SU-DHL-6 (cell line): ENCODE results near the gene THTPA.

Source experiments
- H2AFZ ChIP-seq: fragments of 200-600 bp; sonication (generic); 2 replicates; pipeline ENCODE4 v1.6.1; 2014; ENCODE audit warnings: low read depth, mild to moderate bottlenecking, moderate library complexity, mixed read lengths, antibody characterized with exemption, low read length; ENCODE audit not compliant: severe bottlenecking
- H3F3A ChIP-seq: fragments of 200-600 bp; shearing (Covaris generic); 2 replicates; pipeline ENCODE4 v1.6.0; 2016; ENCODE audit warnings: antibody characterized with exemption, mild to moderate bottlenecking; ENCODE audit not compliant: insufficient read depth
- H3K27ac ChIP-seq: fragments of 200-600 bp; sonication (generic); 2 replicates; pipeline ENCODE4 v1.5.1; 2016; ENCODE audit warnings: low read depth, mild to moderate bottlenecking, low read length, moderate library complexity, mixed read lengths
- H3K27me3 ChIP-seq: fragments of 200-600 bp; sonication (generic), shearing (Covaris generic); 2 replicates; pipeline ENCODE4 v1.6.0; 2014; ENCODE audit warnings: mild to moderate bottlenecking, low read length
- H3K36me3 ChIP-seq: fragments of 200-600 bp; sonication (generic); 2 replicates; pipeline ENCODE4 v1.6.1; 2014; ENCODE audit warnings: mild to moderate bottlenecking, low read length, mixed read lengths
- H3K4me2 ChIP-seq: fragments of 300-600, 200-600 bp; shearing (Covaris generic), sonication (generic); 2 replicates; pipeline ENCODE4 v1.6.0; 2014; ENCODE audit warnings: low read length, low read depth, mild to moderate bottlenecking; ENCODE audit not compliant: poor library complexity, severe bottlenecking
- H3K4me3 ChIP-seq: fragments of 200-600 bp; sonication (generic); 2 replicates; pipeline ENCODE4 v1.5.1; 2014; ENCODE audit warnings: antibody characterized with exemption, low read length, mild to moderate bottlenecking, mixed read lengths; ENCODE audit not compliant: insufficient read depth, poor library complexity, severe bottlenecking
- H3K79me2 ChIP-seq: fragments of 200-600 bp; sonication (generic); 2 replicates; pipeline ENCODE4 v1.6.1; 2014; ENCODE audit warnings: mild to moderate bottlenecking, low read length, moderate library complexity; ENCODE audit not compliant: insufficient read depth
- H3K9ac ChIP-seq: fragments of 200-600 bp; sonication (generic); 2 replicates; pipeline ENCODE4 v1.7.0; 2014; ENCODE audit warnings: mild to moderate bottlenecking, low read length
- H3K9me2 ChIP-seq: fragments of 200-600 bp; sonication (generic); replicated peaks from 2 replicates; pipeline ENCODE4 v1.6.1; 2014; ENCODE audit warnings: low read length; ENCODE audit not compliant: insufficient read depth
- H3K9me3 ChIP-seq: fragments of 200-600 bp; sonication (generic); 2 replicates; pipeline ENCODE4 v1.6.1; 2014; ENCODE audit warnings: low read length, mixed read lengths; ENCODE audit not compliant: insufficient read depth
- H4K20me1 ChIP-seq: fragments of 200-600 bp; sonication (generic); 2 replicates; pipeline ENCODE4 v1.6.1; 2014; ENCODE audit warnings: low read depth, mild to moderate bottlenecking, antibody characterized with exemption, low read length, moderate library complexity, mixed read lengths
- CTCF ChIP-seq: fragments of 200-600 bp; sonication (generic); IDR thresholded peaks from one replicate; pipeline ENCODE4 v1.5.1; 2017; ENCODE audit warnings: antibody characterized with exemption, mild to moderate bottlenecking, low read length, moderate library complexity; ENCODE audit not compliant: insufficient read depth, poor library complexity, severe bottlenecking
- EZH2phosphoT487 ChIP-seq: fragments of 200-600 bp; sonication (generic), shearing (Covaris generic); conservative IDR thresholded peaks from 2 replicates; pipeline ENCODE4 v1.6.1; 2018; ENCODE audit warnings: mild to moderate bottlenecking, antibody characterized with exemption, low read length, moderate library complexity, mixed read lengths

The THTPA gene

GRCh38 chr14:23550812-23551265 is 5.2 kb upstream of the THTPA start:
- Histone ChIP-seq H3K79me2 (no peaks in the 10 kb centered on the region), H3K4me3 (peak overlapping the region; percentile 51), H3K36me3 (no peaks in the 10 kb centered on the region), H4K20me1 (no peaks in the 10 kb centered on the region), H3K9ac (peak overlapping the region; percentile 56), H3K27me3 (no peaks in the 10 kb centered on the region), H3K9me3 (no peaks in the 10 kb centered on the region), H3K4me2 (peak overlapping the region; percentile 86), H3K9me2 (no peaks in the 10 kb centered on the region), H3F3A (no peaks in the 10 kb centered on the region), H3K27ac (no peak overlapping the region), H2AFZ (peak overlapping the region; percentile 97)
- TF ChIP-seq CTCF (no peak), EZH2phosphoT487 (no peak)

- no peaks in the 10 kb centered on the region for H3K9me3 ChIP-seq
- H3K9ac ChIP-seq: peak within 1 kb of the TSS; percentile 56
- peak within 1 kb of the TSS; percentile 86 for H3K4me2 ChIP-seq
- H2AFZ ChIP-seq: peak within 1 kb of the TSS; percentile 97
- H3K36me3 ChIP-seq: no peaks in the 10 kb centered on the region
- no peaks in the 10 kb centered on the region for H3K9me2 ChIP-seq
- no peaks in the 10 kb centered on the region for H3F3A ChIP-seq
- H4K20me1 ChIP-seq: no peaks in the 10 kb centered on the region
- H3K79me2 ChIP-seq: peaks cover under 1% of the 10 kb centered on the region; the same call in 1 of the 2 replicates
- H3K27ac ChIP-seq: no peak within 1 kb of the TSS
- no peaks in the 10 kb centered on the region for H3K27me3 ChIP-seq
- peak within 1 kb of the TSS; percentile 51 for H3K4me3 ChIP-seq
- no peak for TF ChIP-seq CTCF
- no peak for TF ChIP-seq EZH2phosphoT487
These were observed 4.6 kb upstream of the THTPA start, which contains the start of gene ZFHX2 for GRCh38 chr14:23551266-23552028. Gene ZFHX2, minus strand, starts transcription at chr14:23551765. Its CDS starts 16,440 bp downstream, at chr14:23535325.

GRCh38 chr14:23555533-23555881 is 564 bp upstream of the THTPA start:
- H2AFZ ChIP-seq: peak overlapping the region; percentile 37
- H3K4me2 ChIP-seq: peak overlapping the region; percentile 89
- H3K9me2 ChIP-seq: no peaks in the 10 kb centered on the region
- no peak for TF ChIP-seq CTCF
- no peak for TF ChIP-seq EZH2phosphoT487
- no peaks in the 10 kb centered on the region for H3K27me3 ChIP-seq
- H3K9ac ChIP-seq: peak overlapping the region; percentile 75
- no peaks in the 10 kb centered on the region for H4K20me1 ChIP-seq
- peaks cover 15% of the 10 kb centered on the region for H3F3A ChIP-seq
- H3K36me3 ChIP-seq: no peaks in the 10 kb centered on the region
- no peaks in the 10 kb centered on the region for H3K9me3 ChIP-seq
- H3K4me3 ChIP-seq: peak overlapping the region; percentile 67
- no peak overlapping the region for H3K27ac ChIP-seq
- peaks cover 10% of the 10 kb centered on the region; the same call in 1 of the 2 replicates for H3K79me2 ChIP-seq
